ENCODE results near the gene GCKR. TPM values are rescaled to one million over a fixed set of nuclear protein-coding genes. Genes with fewer than 3 reads are reported as not detected.

GCKR gene
- total RNA-seq, 1 donor from 2014 or later, result not detected

DNA sequence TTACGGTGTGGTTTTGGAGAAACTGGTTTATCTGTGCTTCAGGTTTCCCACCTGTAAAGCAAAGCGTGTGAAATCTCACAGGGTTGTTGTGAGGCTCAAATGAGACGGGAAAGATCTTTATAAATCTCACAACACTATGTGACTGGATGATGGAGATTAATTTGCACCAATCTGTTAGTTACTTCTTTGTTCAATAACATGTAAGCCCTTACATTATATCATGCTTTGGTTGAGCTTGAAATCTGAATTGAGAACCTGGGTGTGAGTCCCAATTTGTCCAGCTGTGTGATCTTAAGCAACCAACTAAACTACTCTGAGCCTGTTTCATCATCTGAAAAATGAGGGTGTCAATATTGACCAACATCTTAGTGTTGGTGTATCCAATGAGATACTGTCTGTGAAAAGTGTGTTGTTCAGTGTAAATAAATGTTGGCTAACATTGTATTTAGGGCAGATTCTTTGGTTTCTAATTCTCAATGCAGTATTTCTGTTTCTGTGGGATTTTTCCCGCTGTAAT is 741 bp upstream of the GCKR start:
- no peaks in the 10 kb centered on the region for H3K36me3 Mint-ChIP-seq (ENCODE audit: unreplicated experiment)
- peaks cover 37% of the 10 kb centered on the region for H3K27me3 Mint-ChIP-seq (ENCODE audit: unreplicated experiment)
- no peak for DNase-seq (ENCODE audit: extremely low spot score, unreplicated experiment)
- H3K4me1 Mint-ChIP-seq (ENCODE audit: unreplicated experiment), result peaks cover 6% of the 10 kb centered on the region
- no peak overlapping the region for H3K27ac Mint-ChIP-seq (ENCODE audit: unreplicated experiment)
- no peak for TF ChIP-seq CTCF (IDR thresholded peaks at IDR 0.05)
- H3K9me3 Mint-ChIP-seq (ENCODE audit: unreplicated experiment), result no peaks in the 10 kb centered on the region
- peak overlapping the region; percentile 83 for H3K4me3 Mint-ChIP-seq (ENCODE audit: unreplicated experiment)

DNA sequence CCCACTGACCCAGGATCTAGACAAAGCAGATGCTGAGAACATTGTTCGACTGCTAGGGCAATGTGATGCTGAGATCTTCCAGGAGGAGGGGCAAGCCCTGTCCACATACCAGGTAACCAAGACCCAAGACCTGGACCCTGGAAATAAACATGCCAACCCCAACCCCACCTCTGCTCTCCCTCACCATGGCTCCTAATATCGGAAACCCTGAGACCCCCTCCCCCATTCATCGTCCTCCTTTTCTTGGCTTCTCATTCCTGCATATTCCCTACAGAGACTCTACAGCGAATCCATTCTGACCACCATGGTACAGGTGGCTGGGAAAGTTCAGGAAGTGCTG is 619 bp downstream of the GCKR start:
- Mint-ChIP-seq H3K4me3 (ENCODE audit: unreplicated experiment) (no peak overlapping the region), H3K9me3 (ENCODE audit: unreplicated experiment) (no peaks in the 10 kb centered on the region), H3K27ac (ENCODE audit: unreplicated experiment) (no peak overlapping the region), H3K36me3 (ENCODE audit: unreplicated experiment) (no peaks in the 10 kb centered on the region), H3K27me3 (ENCODE audit: unreplicated experiment) (peaks cover 47% of the 10 kb centered on the region), H3K4me1 (ENCODE audit: unreplicated experiment) (peaks cover 6% of the 10 kb centered on the region)
- no peak for TF ChIP-seq CTCF (IDR thresholded peaks at IDR 0.05)
- no peak for DNase-seq (ENCODE audit: extremely low spot score, unreplicated experiment)

- Mint-ChIP-seq H3K9me3 (ENCODE audit: unreplicated experiment) (no peaks in the 10 kb centered on the region), H3K27me3 (ENCODE audit: unreplicated experiment) (peaks cover 53% of the 10 kb centered on the region), H3K4me1 (ENCODE audit: unreplicated experiment) (peaks cover 6% of the 10 kb centered on the region), H3K4me3 (ENCODE audit: unreplicated experiment) (no peak overlapping the region), H3K27ac (ENCODE audit: unreplicated experiment) (no peak overlapping the region), H3K36me3 (ENCODE audit: unreplicated experiment) (no peaks in the 10 kb centered on the region)
- TF ChIP-seq CTCF (IDR thresholded peaks at IDR 0.05), result no peak
- no peak for DNase-seq (ENCODE audit: extremely low spot score, unreplicated experiment)
These were observed 2.3 kb downstream of the GCKR start for GRCh38 chr2:27498975-27499374.

DNA sequence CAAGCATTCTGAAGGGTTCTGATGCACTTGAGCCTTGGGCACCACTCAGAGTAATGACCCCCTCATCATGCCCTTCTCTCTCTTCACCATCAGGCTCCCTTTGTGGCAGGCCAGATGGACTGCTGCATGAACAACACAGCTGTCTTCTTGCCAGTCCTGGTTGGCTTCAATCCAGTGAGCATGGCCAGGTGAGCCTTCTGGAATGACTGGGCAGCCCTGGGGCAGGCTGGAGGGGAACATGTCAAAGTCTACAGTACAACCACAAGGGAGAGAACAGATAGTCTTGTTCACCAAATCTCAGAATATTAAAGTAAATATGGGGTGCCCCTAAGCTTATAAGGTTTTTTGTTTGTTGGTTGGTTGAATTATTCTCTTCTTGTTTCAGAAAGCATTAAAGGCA is 4.4 kb downstream of the GCKR start:
- TF ChIP-seq CTCF (IDR thresholded peaks at IDR 0.05), result no peak
- H3K9me3 Mint-ChIP-seq (ENCODE audit: unreplicated experiment), result no peaks in the 10 kb centered on the region
- no peaks in the 10 kb centered on the region for H3K4me1 Mint-ChIP-seq (ENCODE audit: unreplicated experiment)
- DNase-seq (ENCODE audit: extremely low spot score, unreplicated experiment), result no peak
- no peaks in the 10 kb centered on the region for H3K36me3 Mint-ChIP-seq (ENCODE audit: unreplicated experiment)
- peaks cover 48% of the 10 kb centered on the region for H3K27me3 Mint-ChIP-seq (ENCODE audit: unreplicated experiment)
- no peak overlapping the region for H3K27ac Mint-ChIP-seq (ENCODE audit: unreplicated experiment)
- no peak overlapping the region for H3K4me3 Mint-ChIP-seq (ENCODE audit: unreplicated experiment)

DNA sequence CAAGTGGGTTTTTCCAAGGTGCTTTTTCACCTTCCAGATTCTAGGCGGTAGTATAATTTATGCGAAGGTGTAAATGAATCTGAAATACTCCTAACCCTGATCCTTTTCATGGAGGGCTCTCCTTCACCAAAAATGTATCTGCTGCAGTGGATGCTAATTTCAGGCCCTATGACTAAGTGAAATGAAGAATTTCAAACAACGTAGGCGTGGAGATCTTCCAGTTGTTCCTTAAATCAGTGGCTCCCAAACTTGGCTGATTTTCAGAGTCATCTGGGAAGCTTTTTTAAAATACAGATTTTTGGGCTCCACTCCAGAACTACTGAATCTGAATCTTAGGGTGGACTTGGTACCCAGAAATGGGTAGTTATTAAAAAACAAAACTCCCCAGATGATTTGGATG is 5.5 kb downstream of the GCKR start:
- TF ChIP-seq CTCF (IDR thresholded peaks at IDR 0.05), result no peak
- Mint-ChIP-seq H3K36me3 (ENCODE audit: unreplicated experiment) (no peaks in the 10 kb centered on the region), H3K27me3 (ENCODE audit: unreplicated experiment) (peaks cover 42% of the 10 kb centered on the region), H3K4me3 (ENCODE audit: unreplicated experiment) (no peak overlapping the region), H3K9me3 (ENCODE audit: unreplicated experiment) (no peaks in the 10 kb centered on the region), H3K27ac (ENCODE audit: unreplicated experiment) (no peak overlapping the region), H3K4me1 (ENCODE audit: unreplicated experiment) (no peaks in the 10 kb centered on the region)
- DNase-seq (ENCODE audit: extremely low spot score, unreplicated experiment), result no peak

Data from osteocyte (in vitro differentiated cells).